Bronchus fibroblast of lung (primary cell): Measurements from ENCODE around the gene FOXD4L4. TPM values are rescaled to one million over a fixed set of nuclear protein-coding genes. Genes with fewer than 3 reads are reported as not detected.

Experiments used
- total RNA-seq: library from RNA; depleted of rRNA; stranded (reverse); fragments of >200 nt; gene quantifications from 2 replicates; pipeline ENCODE4 v1.2.3, GENCODE V29; 2015

FOXD4L4 gene
- not detected in 2 replicates for total RNA-seq

DNA sequence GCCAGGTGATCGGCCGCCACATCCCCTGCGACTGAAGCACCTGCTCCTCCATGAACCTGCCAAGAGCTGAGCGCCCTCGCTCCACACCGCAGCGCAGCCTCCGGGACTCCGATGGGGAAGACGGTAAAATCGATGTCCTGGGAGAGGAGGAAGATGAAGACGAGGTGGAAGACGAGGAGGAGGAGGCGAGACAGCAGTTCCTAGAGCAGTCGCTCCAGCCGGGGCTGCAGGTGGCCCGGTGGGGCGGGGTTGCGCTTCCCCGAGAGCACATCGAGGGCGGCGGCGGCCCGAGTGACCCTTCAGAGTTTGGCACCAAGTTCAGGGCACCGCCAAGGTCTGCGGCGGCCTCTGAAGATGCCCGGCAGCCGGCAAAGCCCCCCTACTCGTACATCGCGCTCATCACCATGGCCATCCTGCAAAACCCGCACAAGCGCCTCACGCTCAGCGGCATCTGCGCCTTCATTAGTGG, at the start of gene FOXD4L4:
TSS of gene FOXD4L4 (plus strand) at position 51 of the 469 bp plus-strand sequence. CDS start at position 51, 0 bp downstream.

Other genes starting within 250 kb of the FOXD4L4 start
- 17.4 and 19.2 TPM in 2 replicates for gene ZNG1E, start 61.2 kb upstream of the FOXD4L4 start, total RNA-seq